Medulla oblongata (tissue), 1 donor: ENCODE measurements around the gene VPS37D.
"Not testable (repeated sequence)": the region's sequence is repeated elsewhere in the genome, so short reads cannot be mapped to it uniquely, and the experiment has no call there.

ENCODE experiments used
- DNase-seq: peaks from one replicate; pipeline ENCODE4 v3.0.0-alpha.2; 2015; ENCODE audit errors: extremely low spot score

Gene VPS37D

DNA sequence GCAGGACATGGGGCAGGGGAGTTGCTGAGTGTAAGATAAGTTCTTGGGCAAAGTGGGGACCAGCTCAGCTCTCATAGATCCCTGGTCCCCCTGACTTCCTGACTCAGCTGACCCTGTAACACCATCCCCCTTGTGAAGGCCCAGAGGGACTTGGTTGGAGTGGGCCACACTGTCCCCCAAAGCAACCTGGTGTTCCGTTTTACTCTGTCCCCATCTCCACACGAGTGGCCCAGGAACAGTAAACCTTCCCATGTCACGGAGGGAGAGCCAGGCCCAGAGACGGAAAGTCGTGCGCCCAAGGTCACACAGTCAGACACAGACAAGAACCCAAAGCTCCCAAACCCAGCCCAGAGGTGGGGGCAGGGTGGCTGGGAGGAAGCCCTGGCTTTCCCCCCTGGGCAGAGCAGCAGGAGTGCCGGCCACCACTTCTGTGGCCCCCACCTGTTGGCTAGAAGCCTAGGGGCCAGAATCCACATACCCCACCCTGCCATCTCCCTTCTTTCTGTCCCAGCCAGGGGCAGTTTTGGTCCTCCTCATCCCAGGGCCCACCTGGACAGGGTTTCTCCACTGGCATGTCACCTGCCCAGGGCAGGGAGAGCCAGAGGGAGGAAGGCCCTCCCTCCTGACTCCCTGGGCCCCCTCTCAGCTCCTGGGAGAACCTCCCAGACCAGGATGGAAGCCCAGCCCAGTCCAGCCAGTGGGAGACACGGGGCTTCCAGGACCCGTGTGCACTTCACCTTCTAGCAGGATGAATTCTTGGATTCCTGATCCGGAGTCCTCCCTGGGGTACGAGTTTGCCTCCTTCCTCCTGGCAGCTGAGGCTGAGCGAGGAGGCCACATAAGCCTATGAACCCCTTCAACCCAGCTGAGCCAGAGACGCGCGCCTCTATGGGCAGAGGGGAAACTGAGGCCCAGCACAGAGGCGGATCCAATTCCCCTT is 20.6 kb upstream of the VPS37D start:
- no peak for DNase-seq

GRCh38 chr7:73647725-73648592 is 19.7 kb upstream of the VPS37D start:
- DNase-seq: no peak

DNA sequence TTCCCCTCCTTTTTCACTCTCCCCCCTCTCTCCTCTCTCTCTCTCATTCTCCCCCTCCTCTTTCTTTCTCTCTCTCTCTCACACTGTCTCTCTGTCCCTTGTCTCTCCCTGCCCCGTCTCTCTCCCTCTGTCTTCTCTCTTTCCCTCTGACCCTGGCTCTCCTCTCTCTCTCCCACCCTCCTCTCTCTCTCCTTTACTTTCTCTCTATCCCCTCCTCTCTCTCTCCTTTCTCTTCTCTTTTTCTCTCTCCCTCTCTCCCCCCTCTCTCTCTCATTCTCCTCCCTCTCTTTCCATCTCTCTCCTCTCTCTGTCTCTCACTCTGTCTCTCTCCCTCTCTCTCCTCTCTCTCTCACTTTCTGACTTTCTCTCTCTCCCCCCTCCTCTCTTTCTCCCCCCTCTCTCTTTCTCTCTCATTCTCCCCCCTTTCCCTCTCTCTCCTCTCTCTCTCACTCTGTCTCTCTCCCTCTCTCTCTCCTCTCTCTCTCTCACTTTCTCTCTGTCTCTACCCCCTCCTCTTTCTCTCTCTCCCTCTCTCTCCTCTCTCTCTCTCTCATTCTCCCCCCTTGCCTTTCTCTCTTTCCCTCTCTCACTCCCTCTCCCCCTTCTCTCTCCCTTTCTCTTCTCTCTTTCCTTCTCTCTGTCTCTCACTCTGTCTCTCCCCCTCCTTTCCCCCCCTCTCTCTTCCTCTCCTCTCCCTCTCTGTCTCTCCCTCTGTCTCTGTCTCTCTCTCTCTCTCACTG is 18.9 kb upstream of the VPS37D start:
- no peak for DNase-seq

- DNase-seq: no peak
Observed at GRCh38 chr7:73649576-73649975, 18.1 kb upstream of the VPS37D start.

GRCh38 chr7:73650524-73650923 is 17.1 kb upstream of the VPS37D start:
- DNase-seq: no peak

GRCh38 chr7:73652541-73652949 is 15.1 kb upstream of the VPS37D start:
- DNase-seq: no peak

- DNase-seq: not testable (repeated sequence)
Observed at GRCh38 chr7:73655309-73655708, 12.3 kb upstream of the VPS37D start.

DNA sequence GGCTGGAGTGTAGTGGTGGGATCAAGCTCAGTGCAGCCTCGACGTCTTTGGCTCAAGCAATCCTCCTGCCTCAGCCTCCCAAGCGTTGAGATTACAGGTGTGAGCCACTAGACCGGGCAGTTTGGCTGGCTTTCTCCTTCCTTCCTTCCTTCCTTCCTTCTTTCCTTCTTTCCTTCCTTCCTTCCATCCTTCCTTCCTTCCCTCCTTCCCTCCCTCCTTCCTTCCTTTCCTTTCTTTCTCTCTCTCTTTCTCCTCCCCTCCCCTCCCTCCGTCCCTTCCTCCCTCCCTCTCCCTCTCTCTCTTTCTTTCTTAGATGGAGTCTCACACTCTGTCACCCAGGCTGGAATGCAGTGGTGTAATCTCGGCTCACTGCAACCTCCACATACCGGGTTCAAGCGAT is 7.6 kb upstream of the VPS37D start:
- DNase-seq: no peak

GRCh38 chr7:73660594-73660993 is 7.0 kb upstream of the VPS37D start:
- not testable (repeated sequence) for DNase-seq

DNA sequence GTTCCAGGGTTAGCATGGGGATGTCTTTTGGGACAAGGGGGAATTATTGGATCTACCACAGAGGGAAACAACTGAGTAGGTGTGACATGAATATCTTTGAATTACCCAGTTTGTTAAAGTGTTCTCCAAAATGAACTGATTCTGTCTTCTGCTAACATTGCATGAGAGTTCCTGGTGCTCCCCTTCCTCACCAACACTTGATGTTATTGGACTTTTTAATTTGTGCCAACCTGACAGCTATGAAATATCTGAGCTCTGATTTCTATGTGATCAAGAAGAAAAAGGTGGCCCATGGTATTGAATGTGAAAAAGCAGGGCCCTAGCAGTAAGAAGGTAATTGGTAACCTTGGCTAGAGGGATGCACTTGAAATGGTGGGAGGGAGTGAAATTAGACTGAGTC is 4.6 kb upstream of the VPS37D start:
- DNase-seq: no peak

- DNase-seq: no peak
Observed at GRCh38 chr7:73668103-73668885, 663 bp downstream of the VPS37D start.

- no peak for DNase-seq
Observed at GRCh38 chr7:73668886-73669230, 1.2 kb downstream of the VPS37D start.

DNA sequence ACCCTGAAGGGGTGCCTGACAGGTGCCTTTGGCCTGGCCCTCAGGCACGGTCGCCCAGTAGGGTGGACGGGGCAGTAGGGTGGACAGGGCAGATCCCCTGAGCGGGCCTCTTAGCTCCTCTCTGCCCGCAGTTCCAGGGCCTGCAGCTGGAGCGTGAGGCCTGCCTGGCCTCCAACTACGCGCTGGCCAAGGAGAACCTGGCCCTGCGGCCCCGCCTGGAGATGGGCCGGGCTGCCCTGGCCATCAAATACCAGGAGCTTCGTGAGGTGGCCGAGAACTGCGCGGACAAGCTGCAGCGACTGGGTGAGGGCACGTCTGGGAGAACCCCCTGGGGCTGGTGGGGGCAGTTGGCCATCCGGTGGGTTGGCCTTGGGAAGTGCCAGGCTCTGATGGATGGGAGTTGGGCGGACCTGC is 1.7 kb downstream of the VPS37D start:
- DNase-seq: no peak

DNA sequence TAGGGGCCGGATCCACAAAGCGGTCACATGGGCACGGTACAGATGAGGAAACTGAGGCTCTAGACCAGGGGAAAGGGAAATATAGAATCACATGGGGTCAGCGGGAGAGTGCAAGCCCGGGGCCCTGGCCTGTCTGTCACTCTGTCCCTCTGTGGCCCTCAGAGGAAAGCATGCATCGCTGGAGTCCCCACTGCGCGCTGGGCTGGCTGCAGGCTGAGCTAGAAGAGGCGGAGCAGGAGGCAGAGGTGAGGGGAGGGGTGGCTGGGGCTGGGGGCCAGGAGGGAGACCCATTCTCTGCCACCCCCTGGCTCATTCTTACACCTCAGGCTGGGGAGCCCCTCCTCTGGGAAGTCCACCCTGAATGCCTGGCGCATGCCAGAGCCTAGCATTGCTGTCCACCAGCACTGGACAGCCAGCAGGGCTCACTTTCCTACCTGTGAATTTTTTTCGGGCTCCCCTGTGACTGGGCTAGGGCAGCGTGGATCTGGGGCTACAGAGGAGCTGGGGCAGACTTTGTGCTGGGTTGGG is 2.3 kb downstream of the VPS37D start:
- DNase-seq: no peak

- no peak for DNase-seq
Observed at GRCh38 chr7:73671322-73671661, 3.7 kb downstream of the VPS37D start.

DNA sequence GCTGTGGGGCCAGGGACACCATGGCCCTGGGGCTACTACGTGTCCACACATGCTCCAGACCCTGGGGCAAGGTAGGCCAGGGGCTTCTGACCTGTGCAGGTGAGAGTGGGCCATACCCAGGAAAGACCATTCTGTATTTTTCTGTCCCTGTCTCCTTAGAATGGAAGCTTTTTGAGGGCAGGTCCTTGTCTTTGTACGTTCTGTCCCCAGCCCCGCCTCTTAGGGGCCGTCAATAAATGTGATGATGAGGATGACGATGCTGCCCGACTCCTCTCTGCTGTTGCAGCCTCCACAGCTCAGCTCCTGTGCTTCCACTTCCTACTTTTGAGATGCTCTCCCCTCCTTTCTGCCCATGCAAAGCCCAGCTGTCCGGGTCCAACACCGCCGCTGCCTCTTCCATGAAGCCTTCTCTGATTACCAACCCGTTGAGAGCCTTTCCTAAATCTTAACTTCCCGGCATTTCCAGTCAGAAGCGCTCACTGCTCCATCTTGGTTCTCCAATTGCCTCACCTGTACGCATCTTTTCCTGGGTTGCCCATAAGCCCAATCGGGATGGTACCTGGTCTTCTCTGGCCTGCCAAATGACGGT is 4.3 kb downstream of the VPS37D start:
- DNase-seq: no peak

GRCh38 chr7:73674468-73675124 is 7.0 kb downstream of the VPS37D start:
- DNase-seq: no peak

DNA sequence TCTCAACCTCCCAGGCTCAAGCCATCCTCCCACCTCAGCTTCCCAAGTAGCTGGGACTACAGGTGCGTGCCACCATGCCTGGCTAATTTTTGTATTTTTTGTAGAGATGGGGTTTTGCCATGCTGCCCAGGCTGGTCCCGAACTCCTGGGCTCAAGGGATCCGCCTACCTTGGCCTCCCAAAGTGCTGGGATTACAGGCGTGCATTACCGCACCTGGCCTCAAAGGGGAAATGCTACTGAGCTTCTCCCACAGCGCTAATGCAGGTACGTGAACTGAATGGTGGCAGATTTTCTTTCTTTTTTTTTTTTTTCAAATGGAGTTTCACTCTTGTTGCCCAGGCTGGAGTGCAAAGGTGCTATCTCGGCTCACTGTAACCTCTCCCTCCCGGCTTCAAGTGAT is 8.4 kb downstream of the VPS37D start:
- DNase-seq: not testable (repeated sequence)

DNA sequence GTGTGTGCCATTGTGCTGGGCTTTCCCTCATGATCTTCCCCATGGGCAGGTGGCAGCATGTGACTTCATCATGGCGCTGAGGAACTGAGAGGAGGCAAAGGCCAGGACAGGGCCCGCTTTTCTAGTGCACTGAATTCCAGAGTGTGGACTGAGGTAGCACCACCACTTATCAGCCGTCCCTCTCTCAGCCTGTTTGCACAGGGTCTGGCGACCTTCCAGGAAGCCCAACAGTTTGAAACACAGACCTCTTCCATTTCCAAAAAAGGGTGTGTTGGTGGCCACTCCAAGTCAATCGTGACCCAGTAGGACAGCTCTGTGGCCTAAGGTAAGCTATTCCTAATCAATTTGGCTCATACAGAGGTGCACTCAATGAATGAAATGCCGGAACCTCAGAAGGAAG is 11.2 kb downstream of the VPS37D start:
- DNase-seq: no peak

DNA sequence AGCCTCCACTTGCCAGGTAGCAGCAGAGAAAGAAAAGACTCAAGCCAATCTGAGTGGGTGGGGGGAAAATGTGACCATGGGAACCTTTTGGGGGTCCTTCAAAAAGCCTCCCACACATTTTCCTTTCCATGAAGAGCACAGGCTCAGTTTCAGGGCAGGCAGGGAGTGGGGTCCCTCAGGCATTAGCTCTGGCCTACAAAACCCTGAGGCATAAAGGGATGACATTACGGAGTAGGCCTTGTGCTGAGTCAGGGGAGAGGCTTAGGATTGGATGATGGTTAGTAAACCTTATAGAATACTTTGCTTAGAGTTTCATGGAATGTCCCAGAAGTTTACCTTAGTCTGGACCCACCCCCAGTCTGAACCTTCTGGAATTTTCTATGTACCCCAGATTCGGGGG is 12.1 kb downstream of the VPS37D start:
- no peak for DNase-seq
